Activated CD4-positive, alpha-beta T cell treated with anti-CD3 and anti-CD28 coated beads, Interleukin-2, amount 10 ng/mL, durations not matched to agents 7 days and 5 days (primary cell): ENCODE data around the gene ZNF467. TPM values are rescaled to one million over a fixed set of nuclear protein-coding genes. Genes with fewer than 3 reads are reported as not detected.

Experiments
- CTCF ChIA-PET: fragments of 350-600 bp; sonication (Branson Sonifier 250); formaldehyde crosslinking; loops from one replicate; lab custom pipeline; 2021; ENCODE audit warnings: antibody characterized with exemption; lab: Charles Lee
- POLR2A ChIA-PET: fragments of 350-600 bp; sonication (Branson Sonifier 250); formaldehyde crosslinking; loops from one replicate; lab custom pipeline; 2021; ENCODE audit warnings: antibody characterized with exemption; lab: Charles Lee
- DNase-seq: peaks from one replicate; pipeline ENCODE4 v3.0.0-alpha.2; 2020
- H3K27ac Mint-ChIP-seq: one replicate; pipeline ENCODE4 v1.8.0; 2021; ENCODE audit warnings: mild to moderate bottlenecking, moderate library complexity, mixed read lengths
- H3K27me3 Mint-ChIP-seq: one replicate; pipeline ENCODE4 v1.8.0; 2021; ENCODE audit warnings: mixed read lengths
- H3K36me3 Mint-ChIP-seq: one replicate; pipeline ENCODE4 v1.8.0; 2021; ENCODE audit warnings: low read depth, mixed read lengths
- H3K4me1 Mint-ChIP-seq: one replicate; pipeline ENCODE4 v1.8.0; 2021; ENCODE audit warnings: mixed read lengths
- H3K4me3 Mint-ChIP-seq: one replicate; pipeline ENCODE4 v1.8.0; 2021; ENCODE audit warnings: mild to moderate bottlenecking, moderate library complexity, mixed read lengths
- H3K9me3 Mint-ChIP-seq: one replicate; pipeline ENCODE4 v1.8.0; 2021; ENCODE audit warnings: mixed read lengths
- total RNA-seq, 2 experiments: library from RNA; stranded (reverse); gene quantifications; one replicate each; pipeline ENCODE4 v1.2.3, GENCODE V29; 2021

Gene ZNF467
- total RNA-seq, 2 experiments from 2014 or later, result 0.15 to 0.32 TPM

GRCh38 chr7:149729586-149729982 lies 43.8 kb downstream of the ZNF467 start:
- no peaks in the 10 kb centered on the region for H3K36me3 Mint-ChIP-seq
- no peak overlapping the region for H3K4me3 Mint-ChIP-seq
- no peak for DNase-seq
- POLR2A ChIA-PET, result no interaction called here
- no peaks in the 10 kb centered on the region for H3K4me1 Mint-ChIP-seq
- no peaks in the 10 kb centered on the region for H3K9me3 Mint-ChIP-seq
- no peak overlapping the region for H3K27ac Mint-ChIP-seq
- CTCF ChIA-PET, result interaction anchor here (0.7 to 2.1 kb wide), 4 partner anchors 12 to 32 kb away, joined by 3 to 7 read pairs (median 4); no protein-coding TSS in a partner anchor
- no peaks in the 10 kb centered on the region for H3K27me3 Mint-ChIP-seq

- CTCF ChIA-PET, result interaction anchor here (1.4 kb wide), 1 partner anchor 13 kb away, joined by 3 read pairs; no protein-coding TSS in a partner anchor
- no peaks in the 10 kb centered on the region for H3K4me1 Mint-ChIP-seq
- no peaks in the 10 kb centered on the region for H3K36me3 Mint-ChIP-seq
- no peak for DNase-seq
- no peak overlapping the region for H3K4me3 Mint-ChIP-seq
- no peaks in the 10 kb centered on the region for H3K9me3 Mint-ChIP-seq
- POLR2A ChIA-PET, result no interaction called here
- no peaks in the 10 kb centered on the region for H3K27me3 Mint-ChIP-seq
- H3K27ac Mint-ChIP-seq, result no peak overlapping the region
Measured at GRCh38 chr7:149728491-149729375, 44.7 kb downstream of the ZNF467 start.

- CTCF ChIA-PET, result interaction anchor here (0.8 to 1.4 kb wide), 3 partner anchors 8 to 14 kb away, joined by 3 read pairs; no protein-coding TSS in a partner anchor
- DNase-seq, result no peak
- Mint-ChIP-seq H3K27ac (peak overlapping the region; percentile 60), H3K9me3 (no peaks in the 10 kb centered on the region), H3K36me3 (no peaks in the 10 kb centered on the region), H3K4me3 (no peak overlapping the region), H3K27me3 (no peaks in the 10 kb centered on the region), H3K4me1 (no peaks in the 10 kb centered on the region)
- POLR2A ChIA-PET, result no interaction called here
Measured at GRCh38 chr7:149727899-149728476, 45.4 kb downstream of the ZNF467 start.

- Mint-ChIP-seq H3K4me3 (no peak overlapping the region), H3K4me1 (no peaks in the 10 kb centered on the region), H3K27ac (no peak overlapping the region), H3K9me3 (no peaks in the 10 kb centered on the region), H3K27me3 (no peaks in the 10 kb centered on the region), H3K36me3 (no peaks in the 10 kb centered on the region)
- no peak for DNase-seq
- CTCF ChIA-PET, result interaction anchor here (0.8 to 1.0 kb wide), 2 partner anchors 9 to 13 kb away, joined by 3 read pairs; no protein-coding TSS in a partner anchor
- POLR2A ChIA-PET, result no interaction called here
Measured at GRCh38 chr7:149727053-149727898, 46.1 kb downstream of the ZNF467 start.

- H3K9me3 Mint-ChIP-seq, result no peaks in the 10 kb centered on the region
Measured at GRCh38 chr7:149725916-149726315, 47.5 kb downstream of the ZNF467 start.

GRCh38 chr7:149725426-149725821 lies 48.0 kb downstream of the ZNF467 start:
- ChIA-PET CTCF (interaction anchor here (1.2 kb wide), 1 partner anchor 17 kb away, joined by 8 read pairs; no protein-coding TSS in a partner anchor), POLR2A (no interaction called here)
- Mint-ChIP-seq H3K9me3 (no peaks in the 10 kb centered on the region), H3K4me3 (no peak overlapping the region), H3K4me1 (no peaks in the 10 kb centered on the region), H3K27ac (peak overlapping the region; percentile 27), H3K36me3 (peaks cover 3% of the 10 kb centered on the region), H3K27me3 (no peaks in the 10 kb centered on the region)
- no peak for DNase-seq

More at GRCh38 chr7:149725916-149726315, 47.5 kb downstream of the ZNF467 start:
- ChIA-PET CTCF (interaction anchor here (1.1 kb wide), 1 partner anchor 10 kb away, joined by 3 read pairs; no protein-coding TSS in a partner anchor), POLR2A (no interaction called here)
- Mint-ChIP-seq H3K36me3 (peaks cover 3% of the 10 kb centered on the region), H3K27ac (no peak overlapping the region), H3K4me1 (no peaks in the 10 kb centered on the region), H3K4me3 (no peak overlapping the region), H3K27me3 (no peaks in the 10 kb centered on the region)
- no peak for DNase-seq

GRCh38 chr7:149724661-149725425 lies 48.5 kb downstream of the ZNF467 start:
- POLR2A ChIA-PET, result no interaction called here
- no peak overlapping the region for H3K27ac Mint-ChIP-seq
- H3K36me3 Mint-ChIP-seq, result peaks cover 3% of the 10 kb centered on the region
- no peaks in the 10 kb centered on the region for H3K9me3 Mint-ChIP-seq
- no peak for DNase-seq
- no peak overlapping the region for H3K4me3 Mint-ChIP-seq
- CTCF ChIA-PET, result interaction anchor here (0.5 to 1.2 kb wide), 4 partner anchors 10 to 62 kb away, joined by 3 to 8 read pairs (median 5); a partner anchor contains a TSS
- no peaks in the 10 kb centered on the region for H3K27me3 Mint-ChIP-seq
- no peaks in the 10 kb centered on the region for H3K4me1 Mint-ChIP-seq

GRCh38 chr7:149723795-149724495 lies 49.4 kb downstream of the ZNF467 start:
- CTCF ChIA-PET, result interaction anchor here (0.7 to 1.2 kb wide), 6 partner anchors 9 to 394 kb away, joined by 3 to 8 read pairs (median 3); a partner anchor contains a TSS
- no peak overlapping the region for H3K4me3 Mint-ChIP-seq
- H3K27ac Mint-ChIP-seq, result no peak overlapping the region

GRCh38 chr7:149723082-149723767 lies 50.2 kb downstream of the ZNF467 start:
- no peaks in the 10 kb centered on the region for H3K9me3 Mint-ChIP-seq
- no peak overlapping the region for H3K4me3 Mint-ChIP-seq
- peaks cover 3% of the 10 kb centered on the region for H3K36me3 Mint-ChIP-seq
- POLR2A ChIA-PET, result no interaction called here
- H3K27me3 Mint-ChIP-seq, result no peaks in the 10 kb centered on the region
- CTCF ChIA-PET, result interaction anchor here (1.0 to 1.1 kb wide), 2 partner anchors 19 to 28 kb away, joined by 3 read pairs; no protein-coding TSS in a partner anchor
- no peak overlapping the region for H3K27ac Mint-ChIP-seq
- DNase-seq, result no peak
- H3K4me1 Mint-ChIP-seq, result no peaks in the 10 kb centered on the region

More at GRCh38 chr7:149723795-149724495, 49.4 kb downstream of the ZNF467 start:
- Mint-ChIP-seq H3K36me3 (peaks cover 3% of the 10 kb centered on the region), H3K27me3 (no peaks in the 10 kb centered on the region), H3K9me3 (no peaks in the 10 kb centered on the region), H3K4me1 (no peaks in the 10 kb centered on the region)
- POLR2A ChIA-PET, result no interaction called here
- DNase-seq, result no peak

GRCh38 chr7:149722356-149722957 lies 50.9 kb downstream of the ZNF467 start:
- H3K4me1 Mint-ChIP-seq, result no peaks in the 10 kb centered on the region
- no peak overlapping the region for H3K27ac Mint-ChIP-seq
- peaks cover 3% of the 10 kb centered on the region for H3K36me3 Mint-ChIP-seq
- H3K9me3 Mint-ChIP-seq, result no peaks in the 10 kb centered on the region
- ChIA-PET POLR2A (no interaction called here), CTCF (interaction anchor here (1.1 kb wide), 1 partner anchor 29 kb away, joined by 3 read pairs; no protein-coding TSS in a partner anchor)
- no peak overlapping the region for H3K4me3 Mint-ChIP-seq
- H3K27me3 Mint-ChIP-seq, result no peaks in the 10 kb centered on the region
- no peak for DNase-seq
